Fibroblast of lung (primary cell): Measurements from ENCODE around the gene C22orf23.

Source experiments
- CTCF ChIP-seq, 2 donors: IDR thresholded peaks in 1 of 2; conservative IDR thresholded peaks in 1 of 2; 1 replicate in 1 of 2; 2 replicates in 1 of 2; pipeline ENCODE4 v1.5.1; 2011 to 2012; ENCODE audit warnings: low read length in 2 of 2, control low read depth in 1 of 2, inconsistent platforms in 1 of 2, low read depth in 1 of 2, mild to moderate bottlenecking in 1 of 2
- EZH2 ChIP-seq: IDR thresholded peaks from 2 replicates; pipeline ENCODE4 v1.5.1; 2012; ENCODE audit warnings: low read length, control low read depth, mild to moderate bottlenecking; ENCODE audit errors: missing control alignments

- no peak for TF ChIP-seq CTCF (conservative IDR thresholded peaks at IDR 0.05 in 1 of 2, IDR thresholded peaks at IDR 0.05 in 1 of 2; ENCODE audit: low read depth in 1 of 2, low read length in 2 of 2)
- TF ChIP-seq EZH2, result no peak
These were observed 34.7 kb downstream of the C22orf23 start for GRCh38 chr22:37918580-37919270.
